HEK293 (cell line): Measurements from ENCODE around the gene CSNK1E.

Experiments
- IKZF3 ChIP-seq: fragments of 450-650 bp; IDR thresholded peaks from 2 replicates; pipeline ENCODE4 v1.5.0; 2018; ENCODE audit warnings: missing biosample characterization, mild to moderate bottlenecking, missing genetic modification characterization, moderate library complexity
- WT1 ChIP-seq: fragments of 450-650 bp; formaldehyde crosslinking; IDR thresholded peaks from 2 replicates; pipeline ENCODE4 v1.5.1; 2016; ENCODE audit warnings: missing biosample characterization, missing genetic modification characterization
- ZNF274 ChIP-seq, 2 experiments: fragments of 200-500 bp in 1 of 2; fragments of 450-650 bp in 1 of 2; sonication (Bioruptor generic) in 1 of 2; formaldehyde crosslinking in 1 of 2; IDR thresholded peaks; 2 replicates each; pipeline versions ENCODE4 v1.5.1 to v1.6.1; 2014 to 2016; ENCODE audit warnings: borderline replicate concordance in 1 of 2, inconsistent platforms in 1 of 2, low read length in 1 of 2, missing biosample characterization in 1 of 2, missing genetic modification characterization in 1 of 2
- ZNF548 ChIP-seq: fragments of 450-650 bp; formaldehyde crosslinking; IDR thresholded peaks from 2 replicates; pipeline ENCODE4 v1.5.1; 2016; ENCODE audit warnings: missing biosample characterization, missing genetic modification characterization
- ZNF600 ChIP-seq: fragments of 450-650 bp; formaldehyde crosslinking; IDR thresholded peaks from 2 replicates; pipeline ENCODE4 v1.5.1; 2016; ENCODE audit warnings: missing biosample characterization, missing genetic modification characterization
- TF ChIP-seq, protein P1 (sequence below): fragments of 450-650 bp; formaldehyde crosslinking; IDR thresholded peaks from 2 replicates; pipeline ENCODE4 v1.5.1; 2016; ENCODE audit warnings: missing biosample characterization, missing genetic modification characterization, borderline replicate concordance
- TF ChIP-seq, protein P2 (sequence below): fragments of 450-650 bp; formaldehyde crosslinking; IDR thresholded peaks from 2 replicates; pipeline ENCODE4 v1.5.1; 2016; ENCODE audit warnings: missing biosample characterization, missing genetic modification characterization
- TF ChIP-seq, protein P3 (sequence below): fragments of 450-650 bp; formaldehyde crosslinking; IDR thresholded peaks from 2 replicates; pipeline ENCODE4 v1.5.1; 2016; ENCODE audit warnings: missing biosample characterization, missing genetic modification characterization, borderline replicate concordance
- TF ChIP-seq, protein P4 (sequence below): fragments of 450-650 bp; formaldehyde crosslinking; IDR thresholded peaks from 2 replicates; pipeline ENCODE4 v1.5.1; 2016; ENCODE audit warnings: missing biosample characterization, missing genetic modification characterization
- TF ChIP-seq, protein P5 (sequence below): fragments of 450-650 bp; formaldehyde crosslinking; IDR thresholded peaks from 2 replicates; pipeline ENCODE4 v1.5.1; 2016; ENCODE audit warnings: missing biosample characterization, missing genetic modification characterization
- TF ChIP-seq, protein P6 (sequence below): fragments of 450-650 bp; formaldehyde crosslinking; IDR thresholded peaks from 2 replicates; pipeline ENCODE4 v1.5.1; 2016; ENCODE audit warnings: missing biosample characterization, missing genetic modification characterization

CSNK1E gene

DNA sequence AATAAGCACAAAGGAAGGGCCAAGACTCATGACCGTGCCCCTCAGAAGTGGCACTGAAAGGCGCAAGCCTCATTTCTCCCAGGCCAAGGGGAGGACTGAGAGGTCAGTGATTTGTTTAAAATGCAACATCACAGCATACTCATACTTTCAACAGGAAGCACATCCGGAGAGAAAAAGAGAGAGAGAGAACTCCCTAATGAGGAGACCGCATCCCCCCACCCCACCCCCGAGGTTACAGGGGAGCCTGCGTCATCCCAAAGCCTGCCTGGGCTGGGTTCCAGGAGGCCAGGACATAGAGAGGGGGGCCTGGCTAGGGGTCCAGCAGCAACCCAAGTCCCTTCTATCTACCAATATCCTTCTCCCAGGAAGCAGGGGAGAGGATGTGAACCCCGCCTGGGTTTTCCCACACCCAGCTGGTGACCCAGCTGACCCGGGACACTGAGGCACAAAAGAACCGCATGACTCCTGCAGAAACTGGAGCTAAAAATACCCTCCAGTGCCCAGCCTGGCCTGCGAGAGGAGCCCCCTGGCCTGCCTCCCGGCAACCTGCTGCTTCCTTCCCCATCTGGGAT, 3.8 kb downstream of the CSNK1E start (continued):
- TF ChIP-seq, protein P1, sequence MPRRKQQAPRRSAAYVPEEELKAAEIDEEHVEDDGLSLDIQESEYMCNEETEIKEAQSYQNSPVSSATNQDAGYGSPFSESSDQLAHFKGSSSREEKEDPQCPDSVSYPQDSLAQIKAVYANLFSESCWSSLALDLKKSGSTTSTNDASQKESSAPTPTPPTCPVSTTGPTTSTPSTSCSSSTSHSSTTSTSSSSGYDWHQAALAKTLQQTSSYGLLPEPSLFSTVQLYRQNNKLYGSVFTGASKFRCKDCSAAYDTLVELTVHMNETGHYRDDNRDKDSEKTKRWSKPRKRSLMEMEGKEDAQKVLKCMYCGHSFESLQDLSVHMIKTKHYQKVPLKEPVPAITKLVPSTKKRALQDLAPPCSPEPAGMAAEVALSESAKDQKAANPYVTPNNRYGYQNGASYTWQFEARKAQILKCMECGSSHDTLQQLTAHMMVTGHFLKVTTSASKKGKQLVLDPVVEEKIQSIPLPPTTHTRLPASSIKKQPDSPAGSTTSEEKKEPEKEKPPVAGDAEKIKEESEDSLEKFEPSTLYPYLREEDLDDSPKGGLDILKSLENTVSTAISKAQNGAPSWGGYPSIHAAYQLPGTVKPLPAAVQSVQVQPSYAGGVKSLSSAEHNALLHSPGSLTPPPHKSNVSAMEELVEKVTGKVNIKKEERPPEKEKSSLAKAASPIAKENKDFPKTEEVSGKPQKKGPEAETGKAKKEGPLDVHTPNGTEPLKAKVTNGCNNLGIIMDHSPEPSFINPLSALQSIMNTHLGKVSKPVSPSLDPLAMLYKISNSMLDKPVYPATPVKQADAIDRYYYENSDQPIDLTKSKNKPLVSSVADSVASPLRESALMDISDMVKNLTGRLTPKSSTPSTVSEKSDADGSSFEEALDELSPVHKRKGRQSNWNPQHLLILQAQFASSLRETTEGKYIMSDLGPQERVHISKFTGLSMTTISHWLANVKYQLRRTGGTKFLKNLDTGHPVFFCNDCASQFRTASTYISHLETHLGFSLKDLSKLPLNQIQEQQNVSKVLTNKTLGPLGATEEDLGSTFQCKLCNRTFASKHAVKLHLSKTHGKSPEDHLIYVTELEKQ (tag by site-specific recombination): no peak
- TF ChIP-seq IKZF3 (tag by site-specific recombination) (0 out of 2 replicates have a peak, but pooled peaks have one; percentile 60), WT1 (0 out of 2 replicates have a peak, but pooled peaks have one; percentile 31), ZNF600 (tag by site-specific recombination) (no peak), ZNF274 (IDR thresholded peaks at IDR 0.05; ENCODE audit: low read length) (no peak), ZNF274 (tag by site-specific recombination; IDR thresholded peaks at IDR 0.05; ENCODE audit: borderline replicate concordance) (no peak), ZNF548 (tag by site-specific recombination) (no peak)
- TF ChIP-seq, protein P2, sequence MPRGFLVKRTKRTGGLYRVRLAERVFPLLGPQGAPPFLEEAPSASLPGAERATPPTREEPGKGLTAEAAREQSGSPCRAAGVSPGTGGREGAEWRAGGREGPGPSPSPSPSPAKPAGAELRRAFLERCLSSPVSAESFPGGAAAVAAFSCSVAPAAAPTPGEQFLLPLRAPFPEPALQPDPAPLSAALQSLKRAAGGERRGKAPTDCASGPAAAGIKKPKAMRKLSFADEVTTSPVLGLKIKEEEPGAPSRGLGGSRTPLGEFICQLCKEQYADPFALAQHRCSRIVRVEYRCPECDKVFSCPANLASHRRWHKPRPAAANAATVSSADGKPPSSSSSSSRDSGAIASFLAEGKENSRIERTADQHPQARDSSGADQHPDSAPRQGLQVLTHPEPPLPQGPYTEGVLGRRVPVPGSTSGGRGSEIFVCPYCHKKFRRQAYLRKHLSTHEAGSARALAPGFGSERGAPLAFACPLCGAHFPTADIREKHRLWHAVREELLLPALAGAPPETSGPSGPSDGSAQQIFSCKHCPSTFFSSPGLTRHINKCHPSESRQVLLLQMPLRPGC (tag by site-specific recombination): no peak
- TF ChIP-seq, protein P3, sequence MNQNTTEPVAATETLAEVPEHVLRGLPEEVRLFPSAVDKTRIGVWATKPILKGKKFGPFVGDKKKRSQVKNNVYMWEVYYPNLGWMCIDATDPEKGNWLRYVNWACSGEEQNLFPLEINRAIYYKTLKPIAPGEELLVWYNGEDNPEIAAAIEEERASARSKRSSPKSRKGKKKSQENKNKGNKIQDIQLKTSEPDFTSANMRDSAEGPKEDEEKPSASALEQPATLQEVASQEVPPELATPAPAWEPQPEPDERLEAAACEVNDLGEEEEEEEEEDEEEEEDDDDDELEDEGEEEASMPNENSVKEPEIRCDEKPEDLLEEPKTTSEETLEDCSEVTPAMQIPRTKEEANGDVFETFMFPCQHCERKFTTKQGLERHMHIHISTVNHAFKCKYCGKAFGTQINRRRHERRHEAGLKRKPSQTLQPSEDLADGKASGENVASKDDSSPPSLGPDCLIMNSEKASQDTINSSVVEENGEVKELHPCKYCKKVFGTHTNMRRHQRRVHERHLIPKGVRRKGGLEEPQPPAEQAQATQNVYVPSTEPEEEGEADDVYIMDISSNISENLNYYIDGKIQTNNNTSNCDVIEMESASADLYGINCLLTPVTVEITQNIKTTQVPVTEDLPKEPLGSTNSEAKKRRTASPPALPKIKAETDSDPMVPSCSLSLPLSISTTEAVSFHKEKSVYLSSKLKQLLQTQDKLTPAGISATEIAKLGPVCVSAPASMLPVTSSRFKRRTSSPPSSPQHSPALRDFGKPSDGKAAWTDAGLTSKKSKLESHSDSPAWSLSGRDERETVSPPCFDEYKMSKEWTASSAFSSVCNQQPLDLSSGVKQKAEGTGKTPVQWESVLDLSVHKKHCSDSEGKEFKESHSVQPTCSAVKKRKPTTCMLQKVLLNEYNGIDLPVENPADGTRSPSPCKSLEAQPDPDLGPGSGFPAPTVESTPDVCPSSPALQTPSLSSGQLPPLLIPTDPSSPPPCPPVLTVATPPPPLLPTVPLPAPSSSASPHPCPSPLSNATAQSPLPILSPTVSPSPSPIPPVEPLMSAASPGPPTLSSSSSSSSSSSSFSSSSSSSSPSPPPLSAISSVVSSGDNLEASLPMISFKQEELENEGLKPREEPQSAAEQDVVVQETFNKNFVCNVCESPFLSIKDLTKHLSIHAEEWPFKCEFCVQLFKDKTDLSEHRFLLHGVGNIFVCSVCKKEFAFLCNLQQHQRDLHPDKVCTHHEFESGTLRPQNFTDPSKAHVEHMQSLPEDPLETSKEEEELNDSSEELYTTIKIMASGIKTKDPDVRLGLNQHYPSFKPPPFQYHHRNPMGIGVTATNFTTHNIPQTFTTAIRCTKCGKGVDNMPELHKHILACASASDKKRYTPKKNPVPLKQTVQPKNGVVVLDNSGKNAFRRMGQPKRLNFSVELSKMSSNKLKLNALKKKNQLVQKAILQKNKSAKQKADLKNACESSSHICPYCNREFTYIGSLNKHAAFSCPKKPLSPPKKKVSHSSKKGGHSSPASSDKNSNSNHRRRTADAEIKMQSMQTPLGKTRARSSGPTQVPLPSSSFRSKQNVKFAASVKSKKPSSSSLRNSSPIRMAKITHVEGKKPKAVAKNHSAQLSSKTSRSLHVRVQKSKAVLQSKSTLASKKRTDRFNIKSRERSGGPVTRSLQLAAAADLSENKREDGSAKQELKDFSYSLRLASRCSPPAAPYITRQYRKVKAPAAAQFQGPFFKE (tag by site-specific recombination): no peak
- TF ChIP-seq, protein P4, sequence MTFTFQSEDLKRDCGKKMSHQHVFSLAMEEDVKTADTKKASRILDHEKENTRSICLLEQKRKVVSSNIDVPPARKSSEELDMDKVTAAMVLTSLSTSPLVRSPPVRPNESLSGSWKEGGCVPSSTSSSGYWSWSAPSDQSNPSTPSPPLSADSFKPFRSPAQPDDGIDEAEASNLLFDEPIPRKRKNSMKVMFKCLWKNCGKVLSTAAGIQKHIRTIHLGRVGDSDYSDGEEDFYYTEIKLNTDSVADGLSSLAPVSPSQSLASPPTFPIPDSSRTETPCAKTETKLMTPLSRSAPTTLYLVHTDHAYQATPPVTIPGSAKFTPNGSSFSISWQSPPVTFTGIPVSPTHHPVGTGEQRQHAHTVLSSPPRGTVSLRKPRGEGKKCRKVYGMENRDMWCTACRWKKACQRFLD (tag by site-specific recombination): no peak
- TF ChIP-seq, protein P5, sequence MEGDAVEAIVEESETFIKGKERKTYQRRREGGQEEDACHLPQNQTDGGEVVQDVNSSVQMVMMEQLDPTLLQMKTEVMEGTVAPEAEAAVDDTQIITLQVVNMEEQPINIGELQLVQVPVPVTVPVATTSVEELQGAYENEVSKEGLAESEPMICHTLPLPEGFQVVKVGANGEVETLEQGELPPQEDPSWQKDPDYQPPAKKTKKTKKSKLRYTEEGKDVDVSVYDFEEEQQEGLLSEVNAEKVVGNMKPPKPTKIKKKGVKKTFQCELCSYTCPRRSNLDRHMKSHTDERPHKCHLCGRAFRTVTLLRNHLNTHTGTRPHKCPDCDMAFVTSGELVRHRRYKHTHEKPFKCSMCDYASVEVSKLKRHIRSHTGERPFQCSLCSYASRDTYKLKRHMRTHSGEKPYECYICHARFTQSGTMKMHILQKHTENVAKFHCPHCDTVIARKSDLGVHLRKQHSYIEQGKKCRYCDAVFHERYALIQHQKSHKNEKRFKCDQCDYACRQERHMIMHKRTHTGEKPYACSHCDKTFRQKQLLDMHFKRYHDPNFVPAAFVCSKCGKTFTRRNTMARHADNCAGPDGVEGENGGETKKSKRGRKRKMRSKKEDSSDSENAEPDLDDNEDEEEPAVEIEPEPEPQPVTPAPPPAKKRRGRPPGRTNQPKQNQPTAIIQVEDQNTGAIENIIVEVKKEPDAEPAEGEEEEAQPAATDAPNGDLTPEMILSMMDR (tag by site-specific recombination): no peak
- TF ChIP-seq, protein P6, sequence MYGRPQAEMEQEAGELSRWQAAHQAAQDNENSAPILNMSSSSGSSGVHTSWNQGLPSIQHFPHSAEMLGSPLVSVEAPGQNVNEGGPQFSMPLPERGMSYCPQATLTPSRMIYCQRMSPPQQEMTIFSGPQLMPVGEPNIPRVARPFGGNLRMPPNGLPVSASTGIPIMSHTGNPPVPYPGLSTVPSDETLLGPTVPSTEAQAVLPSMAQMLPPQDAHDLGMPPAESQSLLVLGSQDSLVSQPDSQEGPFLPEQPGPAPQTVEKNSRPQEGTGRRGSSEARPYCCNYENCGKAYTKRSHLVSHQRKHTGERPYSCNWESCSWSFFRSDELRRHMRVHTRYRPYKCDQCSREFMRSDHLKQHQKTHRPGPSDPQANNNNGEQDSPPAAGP (tag by site-specific recombination): no peak
- TF ChIP-seq, all 188 proteins: peak for 8
